Natural killer cell (primary cell): ENCODE data around the gene GULP1. TPM values are rescaled to one million over a fixed set of nuclear protein-coding genes. Genes with fewer than 3 reads are reported as not detected.

Experiments used
- ATAC-seq, 3 donors: fragments of 150-1000 bp in 2 of 3; fragments of 200-7000 bp in 1 of 3; cut with Tn5 transposase; 1 replicate in 1 of 3; 2 replicates in 2 of 3; pipeline ENCODE4 v1.10.0; 2021; ENCODE audit warnings: mild to moderate bottlenecking in 2 of 3, moderate library complexity in 2 of 3
- DNase-seq, 2 donors: peaks; one replicate each; pipeline versions ENCODE4 v3.0.0 to v3.0.0-alpha.2; 2013 to 2021; ENCODE audit warnings: mixed read lengths in 1 of 2
- H3K27ac ChIP-seq: one replicate; pipeline ENCODE4 v1.5.1; 2013; ENCODE audit warnings: mild to moderate bottlenecking, low read length
- H3K27me3 ChIP-seq: one replicate; pipeline ENCODE4 v1.6.1; 2013; ENCODE audit warnings: low read length; ENCODE audit not compliant: control insufficient read depth, insufficient read depth
- H3K36me3 ChIP-seq: one replicate; pipeline ENCODE4 v1.6.1; 2013; ENCODE audit warnings: low read length; ENCODE audit not compliant: control insufficient read depth, insufficient read depth
- H3K4me1 ChIP-seq: one replicate; pipeline ENCODE4 v1.6.1; 2013; ENCODE audit warnings: low read length; ENCODE audit not compliant: control insufficient read depth, insufficient read depth
- H3K4me3 ChIP-seq: one replicate; pipeline ENCODE4 v1.5.1; 2013; ENCODE audit warnings: low read length
- H3K9me3 ChIP-seq: one replicate; pipeline ENCODE4 v1.6.1; 2013; ENCODE audit warnings: low read length; ENCODE audit not compliant: control insufficient read depth, insufficient read depth
- H3K27ac Mint-ChIP-seq, 2 donors: one replicate each; pipeline ENCODE4 v1.8.0; 2022; ENCODE audit warnings: mild to moderate bottlenecking in 2 of 2, mixed read lengths in 2 of 2, moderate library complexity in 1 of 2
- H3K27me3 Mint-ChIP-seq, 2 donors: one replicate each; pipeline ENCODE4 v1.8.0; 2022; ENCODE audit warnings: low read depth in 2 of 2, mixed read lengths in 2 of 2
- H3K36me3 Mint-ChIP-seq: one replicate; pipeline ENCODE4 v1.8.0; 2022; ENCODE audit warnings: mixed read lengths
- H3K4me1 Mint-ChIP-seq, 2 donors: one replicate each; pipeline ENCODE4 v1.8.0; 2022; ENCODE audit warnings: mixed read lengths in 2 of 2
- H3K4me3 Mint-ChIP-seq: one replicate; pipeline ENCODE4 v1.8.0; 2022; ENCODE audit warnings: mild to moderate bottlenecking, moderate library complexity, mixed read lengths
- H3K9me3 Mint-ChIP-seq, 2 donors: one replicate each; pipeline ENCODE4 v1.8.0; 2022; ENCODE audit warnings: mixed read lengths in 2 of 2
- WGBS: methylation state at CpG from one replicate; pipeline ENCODE4 v1.1.7; 2013; ENCODE audit warnings: missing lambda C conversion rate; ENCODE audit not compliant: insufficient coverage; 5-methylcytosine and 5-hydroxymethylcytosine counted together
- intact Hi-C: fragments of 100-400 bp; cut with micrococcal nuclease; formaldehyde crosslinking; loops from one replicate; pipeline ENCODE4 v1.14.2; 2022
- total RNA-seq, 4 donors: library from RNA; stranded (reverse); fragments of 120-200 nt in 1 of 4; gene quantifications; one replicate each; pipeline versions ENCODE4 v1.2.3 to v1.2.4, GENCODE V29; 2013 to 2022
- TF ChIP-seq, protein P1 (sequence below): fragments of 200-600 bp; IDR thresholded peaks from one replicate; pipeline ENCODE4 v1.8.0; 2022; ENCODE audit warnings: antibody characterized with exemption

The GULP1 gene
- total RNA-seq, 3 donors from 2014 or later (not counting 1 experiment from before 2014, with no cell fraction given): not detected

DNA sequence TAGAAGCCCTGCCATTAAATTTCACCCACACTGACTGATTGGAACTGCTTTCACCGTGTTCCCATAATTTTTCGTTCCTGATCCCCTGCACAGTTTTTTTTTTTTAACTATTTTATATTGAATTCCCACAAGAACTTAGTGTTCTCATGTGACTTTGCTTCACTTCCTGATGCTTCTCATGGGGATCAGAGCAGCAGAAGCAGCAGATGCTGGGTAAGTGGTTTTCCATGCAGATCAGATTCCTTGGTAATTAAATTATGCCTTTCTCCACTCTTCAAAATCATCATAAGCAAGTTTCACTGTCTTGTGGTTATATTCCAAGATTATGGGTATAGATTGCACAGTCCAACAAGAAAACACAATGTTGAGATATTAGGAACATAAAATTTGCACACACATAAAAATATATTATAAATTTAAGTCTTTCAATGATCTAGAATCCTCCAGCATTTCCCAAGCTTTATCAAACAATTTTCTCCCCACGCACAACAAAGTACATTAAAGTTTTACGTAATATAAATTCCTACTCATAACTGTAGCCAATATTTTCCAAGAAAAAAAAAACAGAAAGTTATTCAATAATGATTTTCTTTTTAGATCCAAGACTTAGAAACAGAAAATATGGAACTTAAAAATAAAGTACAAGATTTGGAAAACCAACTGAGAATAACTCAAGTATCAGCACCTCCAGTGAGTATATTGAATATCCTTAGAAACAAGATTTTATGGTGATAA lies 277.9 kb downstream of the GULP1 start:
- peaks cover 2 to 6% of the 10 kb centered on the region in 2 donors for H3K9me3 Mint-ChIP-seq
- H3K36me3 ChIP-seq: no peaks in the 10 kb centered on the region
- intact Hi-C loops: no loop called here
- no peak overlapping the region for H3K4me3 Mint-ChIP-seq
- H3K27me3 ChIP-seq: no peaks in the 10 kb centered on the region
- ATAC-seq (no peak), DNase-seq (no peak)
- TF ChIP-seq, protein P1, sequence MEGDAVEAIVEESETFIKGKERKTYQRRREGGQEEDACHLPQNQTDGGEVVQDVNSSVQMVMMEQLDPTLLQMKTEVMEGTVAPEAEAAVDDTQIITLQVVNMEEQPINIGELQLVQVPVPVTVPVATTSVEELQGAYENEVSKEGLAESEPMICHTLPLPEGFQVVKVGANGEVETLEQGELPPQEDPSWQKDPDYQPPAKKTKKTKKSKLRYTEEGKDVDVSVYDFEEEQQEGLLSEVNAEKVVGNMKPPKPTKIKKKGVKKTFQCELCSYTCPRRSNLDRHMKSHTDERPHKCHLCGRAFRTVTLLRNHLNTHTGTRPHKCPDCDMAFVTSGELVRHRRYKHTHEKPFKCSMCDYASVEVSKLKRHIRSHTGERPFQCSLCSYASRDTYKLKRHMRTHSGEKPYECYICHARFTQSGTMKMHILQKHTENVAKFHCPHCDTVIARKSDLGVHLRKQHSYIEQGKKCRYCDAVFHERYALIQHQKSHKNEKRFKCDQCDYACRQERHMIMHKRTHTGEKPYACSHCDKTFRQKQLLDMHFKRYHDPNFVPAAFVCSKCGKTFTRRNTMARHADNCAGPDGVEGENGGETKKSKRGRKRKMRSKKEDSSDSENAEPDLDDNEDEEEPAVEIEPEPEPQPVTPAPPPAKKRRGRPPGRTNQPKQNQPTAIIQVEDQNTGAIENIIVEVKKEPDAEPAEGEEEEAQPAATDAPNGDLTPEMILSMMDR: no peak
- 92% methylated on average over 4 of the region's 4 CpGs for WGBS
- H3K27me3 Mint-ChIP-seq: no peaks in the 10 kb centered on the region
- no peaks in the 10 kb centered on the region for H3K4me1 ChIP-seq
- no peaks in the 10 kb centered on the region for H3K4me1 Mint-ChIP-seq
- no peak overlapping the region for H3K27ac Mint-ChIP-seq
- H3K36me3 Mint-ChIP-seq: no peaks in the 10 kb centered on the region
- no peak overlapping the region for H3K4me3 ChIP-seq
- H3K27ac ChIP-seq: no peak overlapping the region
- no peaks in the 10 kb centered on the region for H3K9me3 ChIP-seq

DNA sequence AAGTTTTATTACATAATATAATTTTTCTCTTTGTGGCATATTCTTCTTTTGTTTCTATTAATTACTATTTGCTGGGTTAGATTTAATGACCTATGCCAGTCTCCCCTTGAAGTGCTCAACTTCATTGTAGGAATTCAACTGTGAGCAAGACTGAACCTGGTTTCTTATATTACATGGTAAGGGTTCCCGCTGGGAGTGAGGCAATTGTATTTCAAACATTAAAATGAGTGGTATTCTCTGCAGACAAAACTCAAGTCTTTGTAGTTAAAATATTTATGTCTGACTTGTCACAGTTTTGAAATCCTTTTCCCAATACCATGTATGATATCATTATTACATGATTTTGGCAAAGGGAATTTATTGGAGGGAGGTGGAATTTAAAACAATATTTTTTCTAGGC lies 278.7 kb downstream of the GULP1 start:
- 100% methylated on average over 1 of the region's 1 CpG for WGBS
- TF ChIP-seq, protein P1: no peak
- ATAC-seq: no peak

DNA sequence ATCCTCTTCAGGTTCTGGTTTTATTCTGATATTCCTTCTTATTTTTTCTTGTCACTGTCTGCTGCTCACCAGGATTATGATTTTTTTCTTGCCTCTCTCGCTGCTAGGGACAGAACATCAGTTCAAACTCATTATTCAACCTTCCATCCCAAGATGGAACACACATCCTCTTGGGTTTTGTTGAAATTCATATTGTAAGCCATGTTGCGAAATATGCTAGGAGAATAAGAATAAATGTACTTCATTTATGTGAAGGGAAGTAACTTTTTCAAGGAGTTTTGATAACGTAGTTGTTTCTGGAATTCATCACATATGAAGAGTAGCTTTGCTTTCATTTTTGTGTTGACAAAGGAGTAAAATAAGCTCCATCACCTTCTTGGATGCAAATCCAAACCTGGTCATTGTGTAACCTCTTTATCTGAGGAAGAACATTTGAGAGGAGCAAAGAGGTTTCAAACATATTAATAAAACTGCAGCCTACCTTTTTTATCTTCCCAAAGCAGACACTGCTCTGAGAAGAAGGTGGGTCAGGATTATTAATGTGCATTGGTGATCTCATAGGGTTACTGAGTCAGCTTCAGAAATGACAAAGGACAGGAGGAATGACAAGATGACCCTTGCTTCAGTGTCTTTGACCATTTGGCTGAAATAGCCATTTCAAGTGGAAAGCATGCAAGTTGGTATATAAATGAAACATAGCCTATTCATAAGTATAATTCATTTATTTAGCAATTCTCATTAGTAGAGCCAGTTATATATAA lies 280.0 kb downstream of the GULP1 start:
- no peaks in the 10 kb centered on the region for H3K4me1 ChIP-seq
- TF ChIP-seq, protein P1: no peak
- DNase-seq: no peak
- H3K27ac ChIP-seq: no peak overlapping the region
- intact Hi-C loops: no loop called here
- 83% methylated on average over 3 of the region's 3 CpGs for WGBS
- Mint-ChIP-seq H3K4me1 (no peaks in the 10 kb centered on the region), H3K9me3 (peaks cover 7 to 10% of the 10 kb centered on the region in 2 donors), H3K36me3 (peaks cover 10% of the 10 kb centered on the region), H3K4me3 (no peak overlapping the region), H3K27ac (no peak overlapping the region), H3K27me3 (no peaks in the 10 kb centered on the region)
- no peak overlapping the region for H3K4me3 ChIP-seq
- no peak for ATAC-seq
- H3K36me3 ChIP-seq: no peaks in the 10 kb centered on the region
- H3K27me3 ChIP-seq: no peaks in the 10 kb centered on the region
- H3K9me3 ChIP-seq: no peaks in the 10 kb centered on the region

More for the DNA sequence above, 278.7 kb downstream of the GULP1 start:
- intact Hi-C loops: no loop called here
- Mint-ChIP-seq H3K4me3 (no peak overlapping the region), H3K9me3 (peaks cover 6 to 9% of the 10 kb centered on the region in 2 donors), H3K4me1 (no peaks in the 10 kb centered on the region), H3K27ac (no peak overlapping the region), H3K27me3 (no peaks in the 10 kb centered on the region), H3K36me3 (peaks cover 6% of the 10 kb centered on the region)
- no peaks in the 10 kb centered on the region for H3K4me1 ChIP-seq
- H3K27ac ChIP-seq: no peak overlapping the region
- H3K4me3 ChIP-seq: no peak overlapping the region
- no peak for DNase-seq
- H3K27me3 ChIP-seq: no peaks in the 10 kb centered on the region
- H3K9me3 ChIP-seq: no peaks in the 10 kb centered on the region
- no peaks in the 10 kb centered on the region for H3K36me3 ChIP-seq
